ENCODE results near the gene FHIT. TPM values are rescaled to one million over a fixed set of nuclear protein-coding genes. Genes with fewer than 3 reads are reported as not detected.

FHIT gene
- total RNA-seq, 4 donors from 2014 or later, result 0.72 to 5.2 (median 2.1) TPM

GRCh38 chr3:60737633-60738399, 513.4 kb downstream of the FHIT start:
- H3K4me3 ChIP-seq, result no peak overlapping the region
- TF ChIP-seq POLR2A (IDR thresholded peaks at IDR 0.05) (no peak), CTCF (IDR thresholded peaks at IDR 0.05 in 4 of 5, conservative IDR thresholded peaks at IDR 0.05 in 1 of 5) (no peak)
- in situ Hi-C loops (cut with MboI; ENCODE audit: low sequenced_read_pairs in 4 of 4), result no loop called here

GRCh38 chr3:60730371-60730770, 520.9 kb downstream of the FHIT start:
- in situ Hi-C loops (cut with MboI; ENCODE audit: low sequenced_read_pairs in 4 of 4) (no loop called here), intact Hi-C loops (cut with DNase I; ENCODE audit: low total_unique reads) (no loop called here)
- H3K27ac ChIP-seq, result no peak overlapping the region
- H3K4me3 ChIP-seq, result no peak overlapping the region
- DNase-seq (no peak), ATAC-seq (no peak)
- H3K4me1 ChIP-seq, result no peaks in the 10 kb centered on the region
- H3K27me3 ChIP-seq, result no peaks in the 10 kb centered on the region
- no peaks in the 10 kb centered on the region for H3K9me3 ChIP-seq
- TF ChIP-seq POLR2A (IDR thresholded peaks at IDR 0.05) (no peak), CTCF (IDR thresholded peaks at IDR 0.05 in 4 of 5, conservative IDR thresholded peaks at IDR 0.05 in 1 of 5) (no peak)
- no peaks in the 10 kb centered on the region for H3K36me3 ChIP-seq

More at GRCh38 chr3:60737633-60738399, 513.4 kb downstream of the FHIT start:
- DNase-seq (no peak), ATAC-seq (no peak)
- Histone ChIP-seq H3K27ac (no peak overlapping the region), H3K9me3 (no peaks in the 10 kb centered on the region), H3K27me3 (no peaks in the 10 kb centered on the region), H3K4me1 (no peaks in the 10 kb centered on the region), H3K36me3 (no peaks in the 10 kb centered on the region)
- intact Hi-C loops (cut with DNase I; ENCODE audit: low total_unique reads), result no loop called here

- Histone ChIP-seq H3K4me1 (no peaks in the 10 kb centered on the region), H3K36me3 (no peaks in the 10 kb centered on the region), H3K27ac (no peak overlapping the region), H3K4me3 (no peak overlapping the region), H3K9me3 (no peaks in the 10 kb centered on the region), H3K27me3 (no peaks in the 10 kb centered on the region)
- DNase-seq, result no peak
- in situ Hi-C loops (cut with MboI; ENCODE audit: low sequenced_read_pairs in 4 of 4) (no loop called here), intact Hi-C loops (cut with DNase I; ENCODE audit: low total_unique reads) (no loop called here)
- TF ChIP-seq POLR2A (IDR thresholded peaks at IDR 0.05) (no peak), CTCF (IDR thresholded peaks at IDR 0.05 in 4 of 5, conservative IDR thresholded peaks at IDR 0.05 in 1 of 5) (no peak)
- no peak for ATAC-seq
These were observed 522.2 kb downstream of the FHIT start for GRCh38 chr3:60729056-60729455.

- ATAC-seq, result no peak
- no peak overlapping the region for H3K4me3 ChIP-seq
- DNase-seq, result no peak
- no peak overlapping the region for H3K27ac ChIP-seq
- intact Hi-C loops (cut with DNase I; ENCODE audit: low total_unique reads) (no loop called here), in situ Hi-C loops (cut with MboI; ENCODE audit: low sequenced_read_pairs in 4 of 4) (no loop called here)
- no peak for TF ChIP-seq POLR2A (IDR thresholded peaks at IDR 0.05)
- TF ChIP-seq CTCF (IDR thresholded peaks at IDR 0.05 in 4 of 5, conservative IDR thresholded peaks at IDR 0.05 in 1 of 5), result no peak
- H3K4me1 ChIP-seq, result no peaks in the 10 kb centered on the region
- H3K9me3 ChIP-seq, result no peaks in the 10 kb centered on the region
- H3K27me3 ChIP-seq, result no peaks in the 10 kb centered on the region
- H3K36me3 ChIP-seq, result no peaks in the 10 kb centered on the region
These were observed 523.2 kb downstream of the FHIT start for GRCh38 chr3:60728006-60728405.

- Histone ChIP-seq H3K4me1 (no peaks in the 10 kb centered on the region), H3K9me3 (no peaks in the 10 kb centered on the region), H3K27me3 (no peaks in the 10 kb centered on the region), H3K4me3 (no peak overlapping the region), H3K27ac (no peak overlapping the region), H3K36me3 (no peaks in the 10 kb centered on the region)
- intact Hi-C loops (cut with DNase I; ENCODE audit: low total_unique reads) (no loop called here), in situ Hi-C loops (cut with MboI; ENCODE audit: low sequenced_read_pairs in 4 of 4) (no loop called here)
- no peak for DNase-seq
- TF ChIP-seq POLR2A (IDR thresholded peaks at IDR 0.05) (no peak), CTCF (IDR thresholded peaks at IDR 0.05 in 4 of 5, conservative IDR thresholded peaks at IDR 0.05 in 1 of 5) (no peak)
- ATAC-seq, result no peak
These were observed 530.5 kb downstream of the FHIT start for GRCh38 chr3:60720736-60721135.
